Measurements from ENCODE around the gene KCNJ2.

KCNJ2 gene

DNA sequence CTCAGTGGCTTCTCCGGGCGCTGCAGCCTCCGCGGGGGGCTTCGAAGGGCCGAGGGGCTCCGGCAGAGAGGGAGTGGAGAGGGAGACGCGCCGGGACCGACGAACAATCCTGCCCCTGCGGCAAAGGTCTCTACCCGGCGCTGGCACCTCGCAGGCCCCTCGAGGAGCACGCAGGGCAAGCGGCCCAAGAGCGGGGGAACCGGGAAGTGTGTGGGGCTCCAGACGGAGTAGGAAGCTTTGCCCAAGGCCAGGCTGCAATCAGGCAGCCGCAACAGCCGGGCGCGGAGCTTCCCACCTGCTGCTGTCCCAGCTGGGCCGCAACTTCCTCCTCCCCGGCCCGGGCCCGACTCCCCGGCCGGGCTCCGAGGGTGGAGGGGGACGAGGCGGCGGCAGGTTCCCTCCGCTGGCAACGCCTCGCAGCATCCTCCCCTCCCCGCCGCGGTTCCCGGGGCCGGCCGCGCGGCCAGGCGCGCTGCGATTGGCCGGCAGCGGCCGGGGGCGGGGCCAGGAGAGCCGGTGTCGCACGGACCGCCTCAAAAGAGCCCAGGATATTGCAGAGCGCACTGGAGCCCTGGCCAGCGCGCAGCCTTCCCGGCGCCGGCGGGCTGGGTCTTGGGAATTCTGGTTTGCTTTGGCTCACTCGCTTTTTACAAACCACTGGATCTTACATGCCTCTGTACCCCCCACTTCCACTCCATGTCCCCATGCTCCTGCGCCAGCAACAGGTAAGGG is at the start of gene KCNJ2:
TSS of gene KCNJ2 (plus strand) at position 556 of the 732 bp plus-strand sequence. CDS start 5,508 bp downstream, outside the sequence.
- DNase-seq: peak; percentile 47

DNA sequence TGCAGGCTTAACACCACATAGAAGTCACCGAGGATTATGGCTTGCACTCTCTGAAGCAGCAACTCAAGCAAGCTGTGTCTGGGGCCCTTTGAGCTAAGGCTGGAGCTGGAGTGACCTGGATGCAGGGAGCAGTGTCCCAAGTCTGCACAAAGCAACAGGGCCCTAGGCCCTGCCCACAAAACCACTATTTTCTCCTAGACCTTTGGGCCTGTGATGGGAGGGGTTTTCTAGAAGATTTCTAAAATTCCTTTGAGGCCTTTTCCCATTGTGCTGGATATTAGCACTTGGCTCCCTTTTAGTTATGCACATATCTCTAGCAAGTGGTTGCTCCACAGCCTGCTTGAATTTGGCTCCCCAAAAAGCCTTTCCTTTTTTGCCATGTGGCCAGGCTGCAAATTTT is 49.8 kb upstream of the KCNJ2 start:
- no peak for DNase-seq

DNA sequence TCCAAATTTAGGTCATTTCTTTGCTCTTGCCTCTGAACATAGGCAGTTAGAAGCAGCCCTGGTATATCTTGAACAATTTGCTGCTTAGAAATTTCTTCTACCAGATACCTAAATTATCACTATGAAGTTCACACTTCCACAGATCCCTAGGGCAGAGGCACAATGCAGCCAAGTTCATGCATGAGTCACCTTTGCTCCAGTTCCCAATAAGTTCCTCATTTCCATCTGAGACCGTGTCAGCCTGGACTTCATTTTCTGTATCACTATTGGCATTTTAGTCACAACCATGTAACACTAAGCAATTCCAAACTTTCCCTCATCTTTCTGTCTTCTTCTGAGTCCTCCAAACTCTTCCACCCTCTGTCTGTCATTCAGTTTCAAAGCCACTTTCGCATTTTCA is 49.3 kb upstream of the KCNJ2 start:
- no peak for DNase-seq

DNA sequence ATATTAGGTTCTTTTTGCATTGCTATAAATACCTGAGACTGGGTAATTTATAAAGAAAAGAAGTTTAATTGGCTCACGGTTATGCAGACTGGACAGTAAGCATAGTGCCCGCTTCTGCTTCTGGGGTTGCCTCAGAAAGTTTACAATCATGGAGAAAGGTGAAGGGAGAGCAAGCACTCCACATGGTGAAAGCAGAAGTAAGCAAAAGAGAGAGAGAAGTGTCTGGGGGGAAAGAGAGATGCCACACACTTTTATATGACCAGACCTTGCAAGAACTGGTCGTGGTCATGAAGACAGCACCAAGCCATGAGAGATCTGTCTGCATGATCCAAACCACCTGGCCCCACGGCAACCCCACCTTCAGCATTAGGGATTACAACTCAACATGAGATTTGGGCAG is 48.9 kb upstream of the KCNJ2 start:
- DNase-seq: no peak

DNA sequence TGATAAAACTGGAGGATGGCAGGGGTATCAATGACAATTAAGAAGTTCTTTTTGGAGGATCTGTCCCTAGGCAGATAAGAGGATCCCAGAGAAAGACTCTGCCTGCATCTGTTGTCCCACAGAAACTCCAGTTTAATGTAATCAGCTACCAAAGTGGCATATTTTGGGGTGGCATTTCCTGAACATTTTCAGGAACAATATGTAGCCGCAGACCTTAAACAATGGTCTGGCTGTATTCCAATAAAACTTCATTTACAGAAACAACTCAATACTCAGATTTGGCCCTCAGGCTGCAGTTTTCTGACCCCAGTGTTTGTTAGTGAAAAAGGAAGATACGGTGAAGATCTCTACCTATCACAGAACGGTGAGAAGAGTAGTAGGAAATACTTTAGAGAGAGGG is 48.2 kb upstream of the KCNJ2 start:
- no peak for DNase-seq

DNA sequence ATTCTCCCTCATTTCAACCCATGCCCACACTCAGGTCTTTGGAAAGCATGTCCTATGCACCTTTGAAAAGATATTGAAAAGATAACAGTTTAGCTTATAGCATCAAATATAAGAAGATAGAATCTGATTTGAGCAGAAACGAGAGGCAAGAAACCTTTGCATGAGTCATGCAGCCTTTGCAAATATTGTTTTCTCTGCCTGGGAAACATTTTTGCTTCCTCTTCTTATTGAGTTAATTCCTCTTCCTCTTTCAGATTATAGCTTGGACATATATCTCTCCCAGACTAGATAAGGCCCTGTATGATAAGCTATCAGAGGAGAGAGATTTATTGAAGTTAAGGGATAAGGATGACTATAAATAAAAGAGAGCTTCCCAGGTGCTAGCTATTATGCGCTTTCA is 46.1 kb upstream of the KCNJ2 start:
- DNase-seq: no peak

DNA sequence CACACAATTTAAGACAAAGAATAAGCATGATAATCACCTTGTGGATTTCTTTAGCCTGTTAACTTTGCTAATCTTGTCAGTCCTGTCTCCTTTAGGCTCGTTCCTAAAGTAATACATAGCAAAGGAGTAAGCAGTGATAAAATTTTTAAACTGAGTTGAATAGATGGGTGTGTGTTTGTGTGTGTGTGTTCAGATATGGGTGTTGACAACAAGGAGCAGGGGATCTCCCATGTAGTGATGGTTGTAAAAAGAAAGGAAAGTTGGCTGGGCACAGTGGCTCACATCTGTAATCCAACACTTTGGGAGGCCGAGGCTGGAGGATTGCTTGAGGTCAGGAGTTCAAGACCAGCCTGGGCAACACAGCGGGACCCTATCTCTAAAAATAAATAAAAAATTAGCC is 44.6 kb upstream of the KCNJ2 start:
- no peak for DNase-seq

DNA sequence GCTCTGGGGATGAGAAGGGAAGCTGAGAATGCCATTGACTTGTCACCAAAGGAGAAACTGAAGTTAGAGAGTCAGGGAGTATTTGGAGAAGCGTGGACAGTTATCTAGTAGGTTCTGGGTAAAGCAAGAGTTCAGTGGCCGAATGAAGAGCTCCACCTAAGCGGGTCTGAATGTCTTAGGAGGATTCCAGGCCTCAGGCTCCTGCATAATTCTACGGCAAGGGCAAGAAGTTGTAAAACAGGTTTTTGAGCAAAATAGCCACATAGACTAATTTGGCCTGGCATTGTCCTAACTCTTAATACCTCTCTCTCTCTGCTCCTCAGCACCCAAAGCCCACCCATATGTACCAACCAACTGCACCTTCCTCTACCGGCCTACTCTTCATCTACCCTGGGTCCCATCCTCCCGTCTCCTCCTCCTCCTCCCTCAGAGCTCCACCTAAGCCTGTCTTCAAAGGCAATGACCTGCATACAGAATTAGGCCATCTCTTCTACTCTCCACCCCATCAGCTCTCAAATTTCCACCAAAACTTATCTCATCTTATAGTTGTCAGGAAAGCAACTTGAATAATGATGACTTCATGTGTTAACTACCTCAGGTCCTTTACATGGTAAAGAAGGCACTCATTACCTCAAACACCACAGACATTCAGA is 42.0 kb upstream of the KCNJ2 start:
- DNase-seq: no peak

DNA sequence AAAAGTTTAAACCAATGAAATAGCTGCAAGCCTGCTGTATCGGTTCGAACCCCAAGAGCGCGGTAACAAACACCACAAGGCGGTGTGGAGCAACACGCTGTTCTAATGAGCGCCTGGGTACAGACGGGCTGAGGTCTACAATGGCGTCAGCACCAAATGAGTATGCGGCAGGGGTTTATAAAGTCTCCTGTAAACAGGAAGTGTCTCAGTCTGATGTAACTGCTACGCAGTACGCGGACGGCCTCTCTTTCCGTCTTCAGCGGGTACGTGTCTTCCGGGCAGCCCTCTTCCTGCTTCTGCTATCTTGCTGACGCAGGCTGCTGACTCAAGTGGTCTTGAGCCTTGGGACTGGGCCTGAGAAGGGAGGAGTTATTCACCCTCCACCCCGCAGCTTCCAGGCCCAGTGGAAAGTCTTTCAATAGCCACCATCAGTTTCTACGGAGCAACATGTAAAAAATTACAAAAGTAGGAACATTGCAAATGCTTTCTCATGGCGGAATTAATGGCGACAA is 40.5 kb upstream of the KCNJ2 start:
- no peak for DNase-seq

DNA sequence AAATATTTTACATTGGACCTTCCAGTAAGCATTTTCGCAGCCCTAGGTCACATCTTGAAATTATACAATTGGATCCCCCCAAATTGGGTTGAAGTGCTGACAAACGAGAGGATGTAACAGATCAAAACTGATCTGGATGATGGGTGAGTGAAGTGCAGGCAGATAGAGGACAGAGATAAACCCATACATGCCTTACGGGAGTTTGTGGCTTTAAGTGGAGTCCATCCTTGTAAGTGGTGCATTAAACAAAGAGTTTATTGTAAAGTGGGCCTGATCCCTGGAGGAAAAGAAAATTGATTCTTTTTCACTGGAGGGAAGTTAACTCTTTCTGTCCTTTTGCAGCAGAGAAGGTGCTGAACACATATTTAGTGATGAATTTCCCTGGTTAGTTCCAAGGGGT is 39.0 kb upstream of the KCNJ2 start:
- no peak for DNase-seq

DNA sequence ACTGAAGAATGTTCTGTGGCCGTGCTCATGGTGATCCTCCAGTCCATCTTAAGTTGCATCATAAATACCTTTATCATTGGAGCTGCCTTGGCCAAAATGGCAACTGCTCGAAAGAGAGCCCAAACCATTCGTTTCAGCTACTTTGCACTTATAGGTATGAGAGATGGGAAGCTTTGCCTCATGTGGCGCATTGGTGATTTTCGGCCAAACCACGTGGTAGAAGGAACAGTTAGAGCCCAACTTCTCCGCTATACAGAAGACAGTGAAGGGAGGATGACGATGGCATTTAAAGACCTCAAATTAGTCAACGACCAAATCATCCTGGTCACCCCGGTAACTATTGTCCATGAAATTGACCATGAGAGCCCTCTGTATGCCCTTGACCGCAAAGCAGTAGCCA is 36.8 kb upstream of the KCNJ2 start:
- no peak for DNase-seq

DNA sequence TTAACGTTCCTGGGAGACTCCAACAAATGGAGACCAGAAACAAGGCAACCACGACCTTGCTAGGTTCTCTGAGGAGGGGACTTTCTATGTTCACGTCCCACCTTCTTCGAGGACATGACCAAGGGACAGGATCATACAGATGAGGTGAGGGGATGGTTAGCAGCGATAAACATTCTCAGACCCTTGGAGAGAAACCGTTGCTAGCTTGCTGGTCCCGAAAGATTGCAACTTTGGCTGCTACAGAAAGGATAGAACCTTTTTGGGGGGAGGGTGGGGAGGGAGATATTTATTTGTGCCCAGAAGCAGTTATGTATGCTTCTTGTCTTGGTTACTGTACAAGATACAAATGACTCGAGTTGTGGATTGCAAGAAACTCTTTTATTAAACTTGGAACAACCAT is 35.3 kb upstream of the KCNJ2 start:
- no peak for DNase-seq

DNA sequence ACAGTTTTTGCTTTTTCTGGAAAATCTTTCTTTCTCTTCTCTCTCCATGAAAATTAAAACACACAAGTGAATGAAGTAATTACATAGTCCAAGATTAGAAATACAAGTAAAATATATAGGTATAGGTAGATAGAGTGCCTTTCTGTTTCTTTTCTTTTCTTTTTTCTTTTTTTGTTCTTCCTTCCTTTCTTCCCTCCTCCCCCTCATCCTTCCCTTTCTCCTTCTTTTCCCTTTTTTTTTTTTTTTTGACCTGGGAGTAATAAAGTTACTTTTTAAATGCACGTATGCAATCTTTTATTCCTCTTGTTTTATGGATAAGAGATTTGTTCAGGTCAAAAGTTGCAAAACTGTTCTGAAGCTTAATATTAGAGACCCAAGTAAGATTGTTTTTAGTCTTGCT is 34.6 kb upstream of the KCNJ2 start:
- no peak for DNase-seq

DNA sequence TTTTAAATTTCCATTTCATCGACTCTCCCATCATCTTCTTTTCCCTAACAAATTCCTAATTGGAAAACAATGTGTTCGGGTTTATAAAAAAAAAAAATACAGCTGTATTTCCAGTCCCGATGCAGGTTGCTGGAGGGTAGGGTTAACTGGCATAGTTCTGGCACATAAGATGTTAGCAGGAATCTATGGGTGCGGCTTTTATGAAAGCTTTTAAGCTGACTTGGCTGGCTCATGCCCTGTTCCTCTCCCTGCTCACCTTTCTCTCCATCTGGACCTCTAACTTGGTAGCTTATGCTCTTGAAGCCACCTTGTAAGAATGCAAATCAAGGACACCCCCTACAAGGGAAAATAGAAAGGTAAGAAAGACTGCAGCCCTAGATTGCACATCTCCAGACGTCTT is 33.2 kb upstream of the KCNJ2 start:
- DNase-seq: no peak

DNA sequence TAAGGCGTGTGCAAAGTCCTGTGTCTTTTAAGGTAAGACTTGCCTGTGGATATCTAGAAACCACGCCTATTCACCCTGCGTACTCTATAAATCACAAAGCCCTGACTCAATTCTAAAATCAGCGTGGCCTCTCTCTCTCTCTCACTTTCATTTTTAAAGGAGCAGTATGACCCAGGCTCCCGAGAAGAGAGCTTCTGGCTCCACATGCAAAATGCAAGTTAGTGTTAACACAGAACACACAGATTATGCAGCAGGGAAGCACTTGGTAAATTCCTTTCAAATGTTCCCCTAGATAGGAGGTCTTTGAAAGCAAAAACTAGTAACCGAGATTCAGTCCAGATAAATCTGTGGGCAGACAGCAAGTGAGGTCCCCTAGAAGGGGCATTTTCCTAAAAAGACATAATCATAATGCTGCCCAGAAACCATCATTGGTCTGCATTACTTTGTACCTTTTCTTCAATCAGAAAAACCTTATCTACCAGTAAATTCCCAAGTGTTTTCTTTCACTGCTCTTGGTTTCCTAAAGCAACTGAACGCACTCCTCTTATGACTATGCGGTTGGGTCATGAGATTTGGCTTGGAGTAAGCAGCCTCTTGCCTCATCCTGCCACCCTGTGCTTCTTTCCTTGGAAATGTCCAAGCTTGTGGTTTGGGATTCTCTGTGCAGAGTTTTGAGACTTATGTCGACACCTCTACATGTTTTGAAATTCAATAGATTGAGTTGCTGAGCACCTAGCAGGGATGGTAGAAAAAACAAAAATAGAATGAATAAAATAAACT is 31.7 kb upstream of the KCNJ2 start:
- DNase-seq: no peak

DNA sequence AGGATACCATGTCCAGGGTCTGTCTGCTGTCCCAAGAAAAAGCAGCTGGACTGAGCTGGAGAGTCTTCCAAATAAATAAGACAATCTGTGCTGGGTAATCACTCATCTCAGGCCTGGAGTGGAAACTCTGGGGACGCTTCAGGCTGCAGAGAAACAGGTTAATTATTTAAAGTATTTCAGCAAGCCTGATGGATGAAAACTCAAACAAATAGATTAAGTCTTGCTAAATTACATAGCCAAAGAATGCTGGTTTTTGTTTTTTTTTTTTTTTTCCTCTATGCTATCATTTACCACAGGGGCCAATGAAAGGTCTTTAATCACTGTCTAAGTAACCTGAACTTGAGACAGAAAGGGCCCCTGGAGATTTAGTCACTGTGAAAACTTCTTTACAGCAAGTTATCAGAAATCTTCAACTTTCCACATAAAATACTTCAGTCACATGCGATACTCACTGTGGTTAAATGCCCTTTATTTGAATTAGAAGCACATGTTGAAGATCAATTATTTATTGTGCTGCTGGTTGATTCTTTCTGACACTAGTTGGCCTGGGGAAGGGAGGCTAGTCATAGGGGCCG is 31.0 kb upstream of the KCNJ2 start:
- DNase-seq: no peak

DNA sequence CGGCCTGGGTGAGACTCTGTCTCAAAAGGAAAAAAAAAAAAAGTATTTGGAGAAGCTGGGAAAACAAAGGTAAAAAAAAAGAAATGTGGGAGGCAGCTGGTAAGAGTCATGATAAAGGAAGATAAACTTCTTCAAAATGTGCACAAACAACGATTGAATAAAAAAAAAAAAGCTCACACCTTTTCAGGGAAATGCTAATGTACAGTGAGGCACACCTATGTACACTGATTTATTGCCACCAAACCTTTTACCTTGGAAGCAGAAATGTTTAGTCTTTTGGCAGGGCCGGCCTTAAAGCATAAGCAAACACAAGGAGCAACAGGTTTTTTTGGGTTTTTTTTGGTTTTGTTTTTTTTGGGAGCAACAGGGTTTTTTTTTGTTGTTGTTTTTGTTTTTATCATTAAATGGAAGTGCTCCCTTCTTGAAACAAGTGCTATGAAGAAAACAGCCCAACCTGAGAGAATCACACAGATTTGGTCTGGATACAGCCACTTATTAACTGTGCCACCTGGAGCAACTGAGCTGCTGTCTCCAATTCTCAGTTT is 29.8 kb upstream of the KCNJ2 start:
- DNase-seq: no peak

DNA sequence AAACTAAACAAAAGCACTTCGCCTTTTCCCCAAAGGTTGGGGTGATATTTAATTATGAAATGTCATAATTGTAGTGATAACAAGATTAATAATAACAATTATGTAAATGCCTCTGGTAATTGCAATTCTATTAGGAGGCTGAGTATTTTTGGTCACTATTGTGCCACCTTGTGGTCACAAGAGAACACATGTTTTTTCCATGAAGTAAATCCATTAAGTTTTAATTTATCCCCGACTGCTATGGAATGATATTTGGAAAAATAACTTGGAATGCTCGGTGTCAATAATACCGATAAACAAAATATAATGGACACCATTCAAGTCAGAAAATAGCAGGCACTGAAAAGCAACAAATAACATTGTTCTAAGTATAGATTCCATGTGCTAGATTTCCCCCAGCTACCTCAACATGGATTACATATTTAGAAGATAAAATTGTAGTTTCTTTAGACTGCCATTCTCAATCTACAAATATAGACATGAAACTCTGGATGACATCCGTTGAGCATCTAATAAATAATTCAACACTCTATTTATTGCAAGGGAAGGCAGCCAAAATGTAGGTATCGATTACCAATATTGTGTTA is 25.0 kb upstream of the KCNJ2 start:
- DNase-seq: no peak

DNA sequence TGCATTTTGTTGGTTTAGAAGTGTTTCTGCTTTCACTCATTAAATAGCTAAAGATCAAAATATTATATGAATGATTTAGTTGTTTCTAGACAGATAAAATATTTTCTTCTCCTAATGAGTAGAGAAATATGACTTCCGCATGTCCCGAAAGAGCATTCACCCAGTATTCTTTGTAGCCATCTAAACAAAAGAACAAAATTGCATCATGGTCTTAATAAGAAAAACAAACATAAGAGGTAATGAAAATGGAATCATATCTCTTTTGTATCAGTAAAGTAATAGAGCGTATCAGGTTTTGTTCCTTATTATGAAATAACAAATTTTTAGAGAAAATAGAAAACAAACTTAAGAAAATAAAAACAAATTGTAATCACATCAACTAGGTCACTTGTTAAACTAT is 16.1 kb upstream of the KCNJ2 start:
- no peak for DNase-seq

DNA sequence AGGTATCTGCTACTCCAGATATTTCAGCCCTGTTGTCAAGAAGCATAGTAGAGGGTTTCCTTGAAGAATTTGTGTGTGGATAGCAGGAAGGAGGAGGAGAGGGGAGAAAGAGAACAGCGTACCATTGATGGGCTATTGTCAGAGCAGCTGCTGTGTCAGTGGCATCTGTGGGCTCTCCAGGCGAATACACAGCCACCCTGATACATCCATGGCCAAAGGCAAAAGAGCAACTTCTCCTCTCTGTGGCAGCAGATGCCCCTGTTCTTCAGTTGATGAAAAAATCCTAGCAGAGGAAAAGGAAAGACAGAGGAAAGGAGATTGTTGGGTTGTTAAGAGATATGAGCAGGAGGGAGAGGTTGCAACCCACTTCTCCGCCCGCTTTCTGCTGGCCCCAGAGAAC is 12.2 kb upstream of the KCNJ2 start:
- no peak for DNase-seq

DNA sequence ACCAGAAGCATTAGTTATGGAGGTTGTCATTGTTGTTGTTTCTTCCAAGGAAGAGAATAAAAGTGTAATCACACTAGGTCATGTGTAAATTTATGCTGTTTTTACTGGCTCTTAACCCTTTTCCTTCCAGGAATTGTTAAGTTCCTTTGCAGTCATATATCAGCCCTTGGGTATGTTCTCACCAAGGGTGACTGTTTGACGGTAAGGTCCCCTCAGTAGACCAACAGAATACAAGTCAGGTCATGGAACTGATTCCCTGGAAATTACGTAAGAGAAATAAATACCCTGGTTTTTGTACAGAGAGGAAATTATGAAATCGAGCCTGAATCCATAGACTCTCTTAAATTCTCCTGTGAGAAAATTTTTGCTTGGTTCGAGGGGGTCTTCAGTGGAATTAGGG is 11.2 kb upstream of the KCNJ2 start:
- no peak for DNase-seq

DNA sequence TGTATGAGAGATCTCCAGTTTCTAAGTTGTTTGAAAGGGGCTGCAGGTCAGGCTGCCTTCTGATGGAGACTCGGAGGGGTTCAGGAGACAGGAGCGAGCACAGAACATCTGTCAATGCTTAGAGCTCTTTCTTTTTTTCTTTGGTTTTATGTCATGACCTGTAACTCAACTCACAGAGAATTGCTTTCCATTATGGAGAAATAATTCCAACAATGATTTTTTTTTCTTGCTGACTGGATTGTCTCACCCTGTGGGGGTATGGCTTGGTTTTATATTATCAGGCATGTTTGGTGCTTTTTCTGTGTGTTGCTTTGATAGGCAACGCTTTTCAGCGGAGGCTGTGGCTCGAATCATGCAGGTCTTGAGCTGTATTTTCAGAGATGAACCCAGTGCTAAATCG is 10.7 kb upstream of the KCNJ2 start:
- DNase-seq: no peak

DNA sequence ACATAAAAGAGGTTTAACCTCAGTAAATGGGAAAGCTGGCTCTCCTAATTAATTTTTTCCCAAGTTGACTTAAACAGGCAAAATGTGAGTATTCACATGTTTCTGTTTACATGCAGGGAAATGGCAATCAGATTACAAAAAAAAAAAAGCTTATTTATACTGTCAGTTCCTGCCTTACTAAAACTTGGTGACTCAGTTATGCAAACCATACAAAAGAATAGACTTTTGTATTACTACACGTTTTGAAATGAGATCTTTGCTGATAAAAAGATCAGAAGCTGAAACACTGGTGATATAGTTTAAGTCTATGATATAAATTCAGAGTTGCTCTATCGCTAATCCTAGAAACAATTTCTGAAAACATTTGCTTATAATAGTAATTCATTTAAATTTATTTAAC is 9.4 kb upstream of the KCNJ2 start:
- DNase-seq: no peak

All from NCI-H2227 treated with DMSO at 0.1 percent for 48 hours (cell line).